IPS-18a (cell line): Measurements from ENCODE around the gene LIAS.
A peak's percentile ranks its signal among the peaks of the same experiment; 100 is the strongest.
"Not testable (repeated sequence)": the region's sequence is repeated elsewhere in the genome, so short reads cannot be mapped to it uniquely, and the experiment has no call there.

Source experiments
- H3K27ac ChIP-seq: one replicate; pipeline ENCODE4 v1.5.1; 2013; ENCODE audit warnings: low read length
- H3K27me3 ChIP-seq: one replicate; pipeline ENCODE4 v1.6.1; 2013; ENCODE audit warnings: mild to moderate bottlenecking, low read length; ENCODE audit not compliant: control insufficient read depth, insufficient read depth
- H3K36me3 ChIP-seq: one replicate; pipeline ENCODE4 v1.6.1; 2013; ENCODE audit warnings: low read depth, low read length; ENCODE audit not compliant: control insufficient read depth
- H3K4me1 ChIP-seq: one replicate; pipeline ENCODE4 v1.6.1; 2013; ENCODE audit warnings: low read depth, low read length; ENCODE audit not compliant: control insufficient read depth
- H3K4me3 ChIP-seq: one replicate; pipeline ENCODE4 v1.5.1; 2013; ENCODE audit warnings: low read length
- H3K9ac ChIP-seq: one replicate; pipeline ENCODE4 v1.6.1; 2013; ENCODE audit warnings: mild to moderate bottlenecking, low read length, moderate library complexity
- H3K9me3 ChIP-seq: one replicate; pipeline ENCODE4 v1.6.1; 2013; ENCODE audit warnings: low read depth, low read length; ENCODE audit not compliant: control insufficient read depth

Gene LIAS

DNA sequence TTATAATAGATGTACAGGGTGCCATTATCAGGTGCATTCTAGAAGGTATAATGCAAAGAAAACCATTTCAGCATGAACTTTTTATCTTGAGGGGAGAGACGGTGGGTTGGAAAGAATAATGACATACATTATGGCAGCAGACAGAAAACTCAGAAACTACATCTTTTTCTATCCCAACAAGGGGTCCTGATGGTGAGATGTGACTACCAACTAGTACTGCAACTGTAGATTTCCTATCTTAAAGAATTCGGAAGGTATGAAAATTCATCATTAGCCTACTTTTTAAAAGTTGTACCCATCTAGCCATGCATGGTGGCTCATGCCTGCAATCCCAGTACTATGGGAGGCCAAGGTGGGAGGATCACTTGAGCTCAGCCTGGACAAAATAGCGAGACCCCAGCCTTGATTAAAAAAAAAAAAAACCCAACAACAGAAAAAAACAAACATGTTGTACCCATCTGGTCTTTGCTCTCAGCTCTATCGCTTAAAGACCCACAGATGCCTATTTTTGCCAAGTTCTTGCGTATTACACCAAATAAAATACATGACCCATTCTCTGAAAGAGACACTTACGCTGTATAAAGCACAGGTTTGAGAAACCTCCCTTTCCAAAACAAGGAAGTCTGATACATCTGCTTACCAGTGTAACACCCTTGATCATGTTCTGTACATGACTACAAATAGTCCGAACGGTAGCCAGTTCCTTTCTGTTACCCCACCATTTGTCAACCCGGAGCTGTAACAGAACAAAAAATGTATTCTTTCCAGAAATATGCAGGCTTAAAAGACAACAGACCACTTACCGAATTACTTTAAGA lies 1.7 kb upstream of the LIAS start:
- peaks cover 10% of the 10 kb centered on the region for H3K4me1 ChIP-seq
- no peaks in the 10 kb centered on the region for H3K27me3 ChIP-seq
- H3K9me3 ChIP-seq, result no peaks in the 10 kb centered on the region
- H3K36me3 ChIP-seq, result peaks cover 62% of the 10 kb centered on the region
- peak overlapping the region; percentile 95 for H3K27ac ChIP-seq
- H3K4me3 ChIP-seq, result peak overlapping the region; percentile 90
- H3K9ac ChIP-seq, result peak overlapping the region; percentile 98

DNA sequence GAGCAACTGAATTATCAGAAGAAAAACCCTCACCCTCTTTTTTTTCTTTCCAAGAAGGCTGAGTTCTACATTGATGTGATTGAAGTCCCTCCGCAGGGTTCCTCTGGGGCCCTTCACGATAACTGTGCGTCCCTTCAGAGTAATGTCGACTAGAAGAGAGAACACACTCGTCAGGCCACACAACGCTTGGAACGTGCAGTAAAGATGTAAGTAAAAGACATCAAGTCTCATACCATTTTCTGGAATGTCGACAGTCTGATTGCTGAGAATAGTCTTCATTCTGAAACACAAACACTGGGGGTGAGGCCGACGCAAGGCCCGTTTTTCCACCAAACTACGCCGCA lies 723 bp upstream of the LIAS start:
- Histone ChIP-seq H3K4me3 (peak overlapping the region; percentile 90), H3K36me3 (peaks cover 56% of the 10 kb centered on the region), H3K27ac (peak overlapping the region; percentile 95), H3K4me1 (peaks cover 10% of the 10 kb centered on the region), H3K9ac (peak overlapping the region; percentile 98)
- H3K27me3 ChIP-seq, H3K9me3 ChIP-seq: not testable (repeated sequence)

DNA sequence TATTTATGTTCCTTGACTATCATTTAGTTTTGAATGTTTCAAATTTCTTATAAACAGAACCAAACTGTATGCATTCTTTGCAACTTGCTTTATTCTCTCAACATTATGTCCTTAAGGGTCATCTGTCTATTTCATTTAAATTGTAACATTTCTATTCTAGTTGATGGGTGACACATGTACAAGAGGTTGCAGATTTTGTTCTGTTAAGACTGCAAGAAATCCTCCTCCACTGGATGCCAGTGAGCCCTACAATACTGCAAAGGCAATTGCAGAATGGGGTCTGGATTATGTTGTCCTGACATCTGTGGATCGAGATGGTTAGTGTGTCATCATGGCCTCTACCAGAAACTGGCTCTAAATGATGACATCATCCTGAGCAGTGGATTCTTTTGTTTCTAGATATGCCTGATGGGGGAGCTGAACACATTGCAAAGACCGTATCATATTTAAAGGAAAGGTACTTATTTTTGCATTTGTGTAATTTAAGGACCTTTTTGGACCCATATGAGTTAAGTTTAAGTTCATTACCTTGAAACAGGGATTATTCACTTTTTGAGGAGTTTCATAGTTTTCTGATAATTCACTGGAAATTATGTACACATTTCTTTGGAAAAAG lies 6.1 kb downstream of the LIAS start:
- Histone ChIP-seq H3K36me3 (peaks cover 28% of the 10 kb centered on the region), H3K9ac (no peak overlapping the region), H3K27me3 (no peaks in the 10 kb centered on the region), H3K4me1 (no peaks in the 10 kb centered on the region), H3K4me3 (no peak overlapping the region), H3K27ac (no peak overlapping the region), H3K9me3 (no peaks in the 10 kb centered on the region)

DNA sequence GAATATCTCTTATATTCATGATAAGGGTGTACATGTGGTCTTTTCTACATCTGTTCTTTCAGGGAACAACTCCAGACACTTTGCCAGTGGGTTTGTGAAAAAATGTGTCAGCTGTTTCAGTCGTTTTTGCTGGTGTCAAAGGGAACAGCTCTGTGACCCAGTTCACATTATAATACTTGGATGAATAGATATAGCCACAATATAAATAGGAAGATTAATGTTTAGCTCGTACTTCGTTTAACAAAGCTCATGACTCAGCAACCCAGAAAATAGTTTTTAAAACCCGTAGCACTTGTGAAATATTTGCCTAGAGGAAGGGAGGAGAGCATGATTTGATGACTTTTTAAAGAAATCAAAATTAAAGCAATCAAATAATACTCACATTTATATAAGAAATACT lies 7.9 kb downstream of the LIAS start:
- Histone ChIP-seq H3K27ac (no peak overlapping the region), H3K36me3 (peaks cover 40% of the 10 kb centered on the region), H3K9me3 (no peaks in the 10 kb centered on the region), H3K9ac (no peak overlapping the region), H3K4me3 (no peak overlapping the region), H3K27me3 (no peaks in the 10 kb centered on the region), H3K4me1 (no peaks in the 10 kb centered on the region)

DNA sequence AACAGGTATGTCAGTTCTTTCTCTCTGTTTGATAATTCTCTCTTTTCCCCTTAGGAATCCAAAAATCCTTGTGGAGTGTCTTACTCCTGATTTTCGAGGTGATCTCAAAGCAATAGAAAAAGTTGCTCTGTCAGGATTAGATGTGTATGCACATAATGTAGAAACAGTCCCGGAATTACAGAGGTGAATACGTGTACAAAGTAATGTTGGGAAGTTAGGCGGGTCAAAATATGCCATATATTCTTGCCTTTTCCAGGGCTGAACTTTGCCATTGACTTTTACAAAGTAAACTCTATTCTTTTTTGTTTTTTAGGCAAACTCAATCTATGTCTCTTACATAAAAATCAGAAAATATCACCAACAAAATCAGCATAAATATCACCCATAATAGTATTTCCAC lies 8.6 kb downstream of the LIAS start:
- no peak overlapping the region for H3K9ac ChIP-seq
- H3K36me3 ChIP-seq, result peaks cover 43% of the 10 kb centered on the region
- H3K4me1 ChIP-seq, result no peaks in the 10 kb centered on the region

DNA sequence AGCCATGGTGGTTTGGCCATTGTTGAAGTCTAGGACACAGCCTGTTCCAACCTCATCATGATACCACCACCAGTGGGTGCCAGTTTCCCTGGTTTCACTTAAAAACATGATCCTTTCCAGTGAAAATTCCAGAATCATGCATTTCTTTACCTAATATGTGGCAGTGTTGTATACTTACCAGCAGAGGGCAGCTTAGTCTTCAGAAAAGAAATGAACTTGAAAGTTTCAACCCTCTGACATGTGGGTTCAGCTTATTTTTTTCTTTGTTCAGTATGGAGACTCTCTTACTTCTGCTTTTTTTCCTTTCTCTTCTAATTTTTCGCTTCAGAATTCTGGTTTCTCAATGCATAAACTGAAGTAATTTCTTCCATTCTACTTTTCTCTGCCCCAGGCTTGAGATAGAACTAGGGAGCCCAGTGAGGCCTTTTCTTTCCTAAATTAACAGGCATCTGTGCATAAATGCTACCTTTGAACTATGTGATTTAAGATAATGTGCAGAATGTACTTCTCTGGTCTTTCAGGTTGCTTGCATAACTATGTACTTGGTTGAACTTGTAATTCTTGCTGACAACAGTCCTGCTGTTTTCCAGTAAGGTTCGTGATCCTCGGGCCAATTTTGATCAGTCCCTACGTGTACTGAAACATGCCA lies 10.7 kb downstream of the LIAS start:
- H3K27me3 ChIP-seq, result no peaks in the 10 kb centered on the region
- no peaks in the 10 kb centered on the region for H3K4me1 ChIP-seq
- H3K9me3 ChIP-seq, result no peaks in the 10 kb centered on the region
- peak overlapping the region; percentile 71 for H3K27ac ChIP-seq
- H3K4me3 ChIP-seq, result no peak overlapping the region
- H3K36me3 ChIP-seq, result peaks cover 42% of the 10 kb centered on the region
- H3K9ac ChIP-seq, result peak overlapping the region; percentile 55

More for the DNA sequence above, 8.6 kb downstream of the LIAS start:
- Histone ChIP-seq H3K4me3 (no peak overlapping the region), H3K27ac (no peak overlapping the region), H3K27me3 (no peaks in the 10 kb centered on the region), H3K9me3 (no peaks in the 10 kb centered on the region)

DNA sequence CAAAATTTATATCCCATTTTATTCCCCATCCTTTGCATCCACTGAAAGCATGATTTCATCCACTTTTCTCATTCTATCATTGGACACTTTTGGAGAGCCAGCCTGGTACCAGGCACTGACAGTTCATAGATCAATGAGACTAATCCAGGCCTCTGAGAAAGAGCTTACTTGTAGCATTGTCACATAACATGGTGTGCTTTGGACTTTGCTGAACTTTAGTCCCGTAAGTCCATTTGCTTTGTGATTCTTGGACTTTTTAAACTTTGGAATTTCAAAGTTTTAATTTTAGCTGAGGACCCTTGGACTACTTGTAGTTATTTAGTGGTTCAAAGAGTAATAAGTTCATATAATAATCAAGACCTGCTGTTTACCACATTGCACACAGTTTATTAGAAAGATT lies 11.5 kb downstream of the LIAS start:
- Histone ChIP-seq H3K36me3 (peaks cover 35% of the 10 kb centered on the region), H3K4me1 (no peaks in the 10 kb centered on the region), H3K27ac (no peak overlapping the region), H3K4me3 (no peak overlapping the region), H3K27me3 (no peaks in the 10 kb centered on the region), H3K9me3 (no peaks in the 10 kb centered on the region), H3K9ac (no peak overlapping the region)

DNA sequence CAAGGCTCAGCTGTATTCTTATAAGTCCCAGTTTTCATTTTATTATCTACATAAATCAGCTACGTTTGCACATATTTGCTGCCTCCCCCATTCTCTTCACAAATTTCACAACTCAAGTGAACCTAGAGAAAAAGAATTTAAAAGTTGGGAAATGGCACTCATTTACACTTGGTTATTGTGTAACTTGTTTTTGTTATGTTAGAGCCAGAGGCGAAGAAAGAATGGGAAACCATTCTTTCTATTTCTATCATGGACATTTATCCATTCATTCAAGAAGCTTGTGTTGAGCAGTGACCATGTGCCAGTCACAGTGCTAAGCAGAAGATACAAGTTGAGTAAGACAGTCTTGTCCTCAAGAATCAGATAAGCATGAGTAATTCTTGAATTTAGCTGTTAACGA lies 13.5 kb downstream of the LIAS start:
- peaks cover 45% of the 10 kb centered on the region for H3K36me3 ChIP-seq
- H3K27me3 ChIP-seq, result no peaks in the 10 kb centered on the region
- no peaks in the 10 kb centered on the region for H3K9me3 ChIP-seq
- H3K4me3 ChIP-seq, result no peak overlapping the region
- no peaks in the 10 kb centered on the region for H3K4me1 ChIP-seq
- H3K27ac ChIP-seq, result no peak overlapping the region
- no peak overlapping the region for H3K9ac ChIP-seq

DNA sequence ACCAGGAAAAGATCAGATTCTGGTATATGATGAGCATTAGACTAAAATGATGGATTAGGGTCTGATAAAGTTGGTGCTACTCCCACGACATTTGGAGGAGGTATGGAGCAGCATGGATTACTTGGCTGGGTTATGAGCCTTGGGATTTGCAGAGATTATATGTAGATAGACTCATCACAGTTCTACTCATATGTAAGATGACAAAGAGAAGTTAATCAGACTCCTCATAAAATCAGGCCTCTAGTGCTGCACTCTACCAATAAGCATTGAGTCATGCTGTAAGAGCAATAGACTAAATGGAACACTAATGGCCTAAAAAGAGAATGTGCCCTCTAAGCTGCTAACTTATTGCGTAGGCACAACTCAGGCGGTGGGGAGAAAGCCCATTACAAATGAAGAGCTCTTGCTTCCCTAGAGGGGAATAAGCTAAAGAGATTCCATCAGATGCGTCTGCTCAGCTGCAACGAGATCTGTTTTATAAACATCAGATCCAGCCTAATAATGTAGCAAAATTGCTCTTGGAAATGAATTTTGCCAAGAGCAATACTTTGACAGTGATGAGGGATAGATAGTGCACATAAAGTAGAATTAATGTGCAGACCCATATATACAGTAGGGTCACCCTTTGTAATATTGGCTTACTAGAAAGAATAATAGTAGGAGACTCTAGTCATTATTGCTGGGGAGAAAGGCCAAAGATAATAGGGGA lies 17.5 kb downstream of the LIAS start:
- Histone ChIP-seq H3K4me1 (no peaks in the 10 kb centered on the region), H3K27me3 (no peaks in the 10 kb centered on the region), H3K4me3 (no peak overlapping the region)

DNA sequence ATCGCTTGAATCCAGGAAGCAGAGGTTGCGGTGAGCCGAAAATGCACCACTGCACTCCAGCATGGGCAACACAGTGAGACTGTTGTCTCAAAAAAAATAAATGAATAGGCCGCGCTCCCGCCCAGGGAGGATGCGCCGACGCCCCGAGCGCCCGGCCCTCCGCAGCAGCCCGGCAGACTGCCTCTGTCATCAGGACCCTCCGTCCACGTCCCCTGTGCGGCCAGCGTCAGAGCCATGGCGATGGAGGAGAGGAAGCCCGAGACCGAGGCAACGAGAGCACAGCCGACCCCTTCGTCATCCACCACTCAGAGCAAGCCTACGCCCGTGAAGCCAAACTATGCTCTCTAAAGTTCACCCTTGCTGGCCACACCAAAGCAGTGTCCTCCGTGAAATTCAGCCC lies 21.4 kb downstream of the LIAS start:
- Histone ChIP-seq H3K36me3 (peaks cover 13% of the 10 kb centered on the region), H3K9ac (no peak overlapping the region), H3K27ac (no peak overlapping the region), H3K4me1 (no peaks in the 10 kb centered on the region), H3K4me3 (no peak overlapping the region), H3K27me3 (no peaks in the 10 kb centered on the region), H3K9me3 (no peaks in the 10 kb centered on the region)

More for the DNA sequence above, 17.5 kb downstream of the LIAS start:
- Histone ChIP-seq H3K9me3 (no peaks in the 10 kb centered on the region), H3K36me3 (peaks cover 29% of the 10 kb centered on the region), H3K9ac (no peak overlapping the region), H3K27ac (no peak overlapping the region)

DNA sequence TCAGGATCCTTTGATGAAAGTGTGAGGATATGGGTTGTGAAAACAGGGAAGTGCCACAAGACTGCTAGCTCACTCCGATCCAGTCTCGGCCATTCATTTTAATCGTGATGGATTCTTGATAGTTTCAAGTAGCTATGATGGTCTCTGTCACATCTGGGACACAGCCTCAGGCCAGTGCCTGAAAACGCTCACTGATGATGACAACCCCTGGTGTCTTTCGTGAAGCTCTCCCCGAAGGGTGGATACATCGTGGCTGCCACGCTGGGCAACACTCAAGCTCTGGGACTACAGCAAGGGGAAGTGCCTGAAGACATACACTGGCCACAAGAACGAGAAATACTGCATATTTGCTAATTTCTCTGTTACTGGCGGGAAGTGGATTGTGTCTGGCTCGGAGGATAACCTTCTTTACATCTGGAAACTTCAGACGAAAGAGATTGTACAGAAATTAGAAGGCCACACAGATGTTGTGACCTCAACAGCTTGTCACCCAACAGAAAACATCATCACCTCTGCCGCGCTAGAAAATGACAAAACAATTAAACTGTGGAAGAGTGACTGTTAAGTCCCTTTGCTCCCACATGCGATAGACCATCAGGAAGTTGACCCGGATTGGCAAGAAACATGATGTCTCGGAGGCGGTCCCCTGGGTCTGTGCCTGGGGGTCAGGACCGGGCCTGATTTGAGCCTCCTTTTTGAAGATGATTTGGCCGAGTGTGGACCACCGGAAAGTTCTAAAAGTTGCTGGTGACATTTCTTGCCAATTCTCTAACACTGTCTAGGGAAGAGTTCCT lies 22.2 kb downstream of the LIAS start:
- H3K27ac ChIP-seq, result no peak overlapping the region
- H3K4me1 ChIP-seq, result no peaks in the 10 kb centered on the region
- H3K4me3 ChIP-seq, result no peak overlapping the region

More for the DNA sequence above, 22.2 kb downstream of the LIAS start:
- Histone ChIP-seq H3K9ac (no peak overlapping the region), H3K27me3 (no peaks in the 10 kb centered on the region), H3K9me3 (no peaks in the 10 kb centered on the region), H3K36me3 (peaks cover 11% of the 10 kb centered on the region)
